ENCODE data around the gene LPP. TPM values are rescaled to one million over a fixed set of nuclear protein-coding genes. Genes with fewer than 3 reads are reported as not detected.

The LPP gene
- total and polyA plus RNA-seq, 10 of the 15 experiments (the other 5 are each of a cell fraction or from before 2014, with no cell fraction given), result under 0.01 to 0.62 (median 0.03) TPM

DNA sequence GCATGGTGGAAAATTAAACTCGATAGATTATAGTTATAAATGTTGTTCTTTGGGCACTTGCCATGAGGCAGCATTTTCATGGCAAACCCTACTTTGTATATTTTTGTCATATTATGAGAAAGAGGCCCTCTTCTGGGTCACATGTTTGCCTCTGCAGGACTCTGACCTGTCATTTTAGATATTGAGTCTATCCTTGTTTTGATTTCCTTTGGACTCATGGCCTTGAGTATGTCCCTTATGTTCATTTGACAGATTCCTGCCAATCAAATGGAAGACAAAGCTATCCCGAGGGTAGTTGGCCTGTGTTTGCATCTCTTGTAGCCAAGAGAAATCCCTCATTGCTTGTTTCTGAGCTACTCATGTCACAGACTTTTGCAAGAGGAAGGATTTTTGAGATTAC is 226.3 kb downstream of the LPP start (continued):
- TF ChIP-seq, protein P1, sequence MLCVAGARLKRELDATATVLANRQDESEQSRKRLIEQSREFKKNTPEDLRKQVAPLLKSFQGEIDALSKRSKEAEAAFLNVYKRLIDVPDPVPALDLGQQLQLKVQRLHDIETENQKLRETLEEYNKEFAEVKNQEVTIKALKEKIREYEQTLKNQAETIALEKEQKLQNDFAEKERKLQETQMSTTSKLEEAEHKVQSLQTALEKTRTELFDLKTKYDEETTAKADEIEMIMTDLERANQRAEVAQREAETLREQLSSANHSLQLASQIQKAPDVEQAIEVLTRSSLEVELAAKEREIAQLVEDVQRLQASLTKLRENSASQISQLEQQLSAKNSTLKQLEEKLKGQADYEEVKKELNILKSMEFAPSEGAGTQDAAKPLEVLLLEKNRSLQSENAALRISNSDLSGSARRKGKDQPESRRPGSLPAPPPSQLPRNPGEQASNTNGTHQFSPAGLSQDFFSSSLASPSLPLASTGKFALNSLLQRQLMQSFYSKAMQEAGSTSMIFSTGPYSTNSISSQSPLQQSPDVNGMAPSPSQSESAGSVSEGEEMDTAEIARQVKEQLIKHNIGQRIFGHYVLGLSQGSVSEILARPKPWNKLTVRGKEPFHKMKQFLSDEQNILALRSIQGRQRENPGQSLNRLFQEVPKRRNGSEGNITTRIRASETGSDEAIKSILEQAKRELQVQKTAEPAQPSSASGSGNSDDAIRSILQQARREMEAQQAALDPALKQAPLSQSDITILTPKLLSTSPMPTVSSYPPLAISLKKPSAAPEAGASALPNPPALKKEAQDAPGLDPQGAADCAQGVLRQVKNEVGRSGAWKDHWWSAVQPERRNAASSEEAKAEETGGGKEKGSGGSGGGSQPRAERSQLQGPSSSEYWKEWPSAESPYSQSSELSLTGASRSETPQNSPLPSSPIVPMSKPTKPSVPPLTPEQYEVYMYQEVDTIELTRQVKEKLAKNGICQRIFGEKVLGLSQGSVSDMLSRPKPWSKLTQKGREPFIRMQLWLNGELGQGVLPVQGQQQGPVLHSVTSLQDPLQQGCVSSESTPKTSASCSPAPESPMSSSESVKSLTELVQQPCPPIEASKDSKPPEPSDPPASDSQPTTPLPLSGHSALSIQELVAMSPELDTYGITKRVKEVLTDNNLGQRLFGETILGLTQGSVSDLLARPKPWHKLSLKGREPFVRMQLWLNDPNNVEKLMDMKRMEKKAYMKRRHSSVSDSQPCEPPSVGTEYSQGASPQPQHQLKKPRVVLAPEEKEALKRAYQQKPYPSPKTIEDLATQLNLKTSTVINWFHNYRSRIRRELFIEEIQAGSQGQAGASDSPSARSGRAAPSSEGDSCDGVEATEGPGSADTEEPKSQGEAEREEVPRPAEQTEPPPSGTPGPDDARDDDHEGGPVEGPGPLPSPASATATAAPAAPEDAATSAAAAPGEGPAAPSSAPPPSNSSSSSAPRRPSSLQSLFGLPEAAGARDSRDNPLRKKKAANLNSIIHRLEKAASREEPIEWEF (IDR thresholded peaks at IDR 0.05; ENCODE audit: insufficient replicate concordance, low read depth, low read length), result no peak

DNA sequence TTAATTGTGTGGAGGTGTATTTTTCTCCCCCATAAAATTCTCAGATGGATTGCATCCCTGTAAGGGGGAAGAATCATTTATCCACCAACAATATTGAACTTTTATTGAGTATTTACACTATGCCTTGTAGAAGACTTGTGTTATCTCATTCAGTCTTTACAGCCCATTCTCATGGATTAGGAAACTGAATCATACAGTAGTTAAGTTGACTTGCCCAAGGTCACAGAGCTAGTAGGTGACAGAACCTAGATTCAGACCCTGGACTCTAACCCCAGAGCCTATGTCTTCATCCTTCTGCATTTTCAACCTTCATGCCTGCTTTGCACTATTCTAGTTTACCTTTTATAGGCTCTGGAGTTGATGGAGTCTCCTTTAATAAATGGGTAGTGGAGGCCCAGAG is 226.8 kb downstream of the LPP start:
- intact Hi-C loops (cut with micrococcal nuclease; ENCODE audit: unreplicated experiment), result no loop called here
- RAD21 ChIA-PET (ENCODE audit: unreplicated experiment), result no interaction called here
- no peaks in the 10 kb centered on the region for H4K20me1 ChIP-seq (ENCODE audit: control insufficient read depth, insufficient read depth)
- SMC1A ChIA-PET (ENCODE audit: uncharacterized antibody, unreplicated experiment), result no interaction called here
- no peak overlapping the region for H3K9ac ChIP-seq (ENCODE audit: control insufficient read depth, insufficient read depth, low read length)
- FAIRE-seq, result no peak
- no peaks in the 10 kb centered on the region for H3K79me2 ChIP-seq (ENCODE audit: control insufficient read depth, insufficient read depth, low read length)
- no peak overlapping the region for H3K27ac ChIP-seq (ENCODE audit: control insufficient read depth, insufficient read depth)
- no peak overlapping the region for H2AFZ ChIP-seq (ENCODE audit: control insufficient read depth, low read depth, low read length)
- no peaks in the 10 kb centered on the region for H3K4me1 ChIP-seq (ENCODE audit: control insufficient read depth, insufficient read depth, low read length)
- POLR2A ChIA-PET, result no interaction called here
- no peak overlapping the region for H3K4me2 ChIP-seq (ENCODE audit: control insufficient read depth, insufficient read depth)
- no TSS peak for BruUV-seq (replicated peaks)
- in situ Hi-C loops (cut with MboI), result no loop called here
- DNase-seq (ENCODE audit: low read depth, low spot score), result no peak
- no peaks in the 10 kb centered on the region; a peak in 2 of 4 replicates for H3K27me3 ChIP-seq (replicated peaks in 1 of 2; ENCODE audit: control insufficient read depth in 2 of 2, insufficient read depth in 2 of 2, low read length in 1 of 2)
- CTCF ChIA-PET, result interaction anchor here (0.9 to 1.3 kb wide), 2 partner anchors 13 to 641 kb away, joined by 3 to 4 read pairs; no protein-coding TSS in a partner anchor
- TF ChIP-seq KAT2A (conservative IDR thresholded peaks at IDR 0.05; ENCODE audit: control insufficient read depth, low read depth, low read length) (no peak), YBX1 (IDR thresholded peaks at IDR 0.05) (no peak), ASH2L (IDR thresholded peaks at IDR 0.05; ENCODE audit: borderline replicate concordance, low read depth) (no peak), LARP7 (IDR thresholded peaks at IDR 0.05) (no peak), PML (IDR thresholded peaks at IDR 0.05; ENCODE audit: low read length) (no peak), EP300 (IDR thresholded peaks at IDR 0.05; ENCODE audit: borderline replicate concordance in 1 of 2, control insufficient read depth in 1 of 2, low read depth in 2 of 2, low read length in 2 of 2) (no peak), RFX5 (IDR thresholded peaks at IDR 0.05; ENCODE audit: low read depth, low read length) (no peak)
- TF ChIP-seq, protein P2, sequence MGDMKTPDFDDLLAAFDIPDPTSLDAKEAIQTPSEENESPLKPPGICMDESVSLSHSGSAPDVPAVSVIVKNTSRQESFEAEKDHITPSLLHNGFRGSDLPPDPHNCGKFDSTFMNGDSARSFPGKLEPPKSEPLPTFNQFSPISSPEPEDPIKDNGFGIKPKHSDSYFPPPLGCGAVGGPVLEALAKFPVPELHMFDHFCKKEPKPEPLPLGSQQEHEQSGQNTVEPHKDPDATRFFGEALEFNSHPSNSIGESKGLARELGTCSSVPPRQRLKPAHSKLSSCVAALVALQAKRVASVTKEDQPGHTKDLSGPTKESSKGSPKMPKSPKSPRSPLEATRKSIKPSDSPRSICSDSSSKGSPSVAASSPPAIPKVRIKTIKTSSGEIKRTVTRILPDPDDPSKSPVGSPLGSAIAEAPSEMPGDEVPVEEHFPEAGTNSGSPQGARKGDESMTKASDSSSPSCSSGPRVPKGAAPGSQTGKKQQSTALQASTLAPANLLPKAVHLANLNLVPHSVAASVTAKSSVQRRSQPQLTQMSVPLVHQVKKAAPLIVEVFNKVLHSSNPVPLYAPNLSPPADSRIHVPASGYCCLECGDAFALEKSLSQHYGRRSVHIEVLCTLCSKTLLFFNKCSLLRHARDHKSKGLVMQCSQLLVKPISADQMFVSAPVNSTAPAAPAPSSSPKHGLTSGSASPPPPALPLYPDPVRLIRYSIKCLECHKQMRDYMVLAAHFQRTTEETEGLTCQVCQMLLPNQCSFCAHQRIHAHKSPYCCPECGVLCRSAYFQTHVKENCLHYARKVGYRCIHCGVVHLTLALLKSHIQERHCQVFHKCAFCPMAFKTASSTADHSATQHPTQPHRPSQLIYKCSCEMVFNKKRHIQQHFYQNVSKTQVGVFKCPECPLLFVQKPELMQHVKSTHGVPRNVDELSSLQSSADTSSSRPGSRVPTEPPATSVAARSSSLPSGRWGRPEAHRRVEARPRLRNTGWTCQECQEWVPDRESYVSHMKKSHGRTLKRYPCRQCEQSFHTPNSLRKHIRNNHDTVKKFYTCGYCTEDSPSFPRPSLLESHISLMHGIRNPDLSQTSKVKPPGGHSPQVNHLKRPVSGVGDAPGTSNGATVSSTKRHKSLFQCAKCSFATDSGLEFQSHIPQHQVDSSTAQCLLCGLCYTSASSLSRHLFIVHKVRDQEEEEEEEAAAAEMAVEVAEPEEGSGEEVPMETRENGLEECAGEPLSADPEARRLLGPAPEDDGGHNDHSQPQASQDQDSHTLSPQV (IDR thresholded peaks at IDR 0.05), result no peak
- TF ChIP-seq, protein P3, sequence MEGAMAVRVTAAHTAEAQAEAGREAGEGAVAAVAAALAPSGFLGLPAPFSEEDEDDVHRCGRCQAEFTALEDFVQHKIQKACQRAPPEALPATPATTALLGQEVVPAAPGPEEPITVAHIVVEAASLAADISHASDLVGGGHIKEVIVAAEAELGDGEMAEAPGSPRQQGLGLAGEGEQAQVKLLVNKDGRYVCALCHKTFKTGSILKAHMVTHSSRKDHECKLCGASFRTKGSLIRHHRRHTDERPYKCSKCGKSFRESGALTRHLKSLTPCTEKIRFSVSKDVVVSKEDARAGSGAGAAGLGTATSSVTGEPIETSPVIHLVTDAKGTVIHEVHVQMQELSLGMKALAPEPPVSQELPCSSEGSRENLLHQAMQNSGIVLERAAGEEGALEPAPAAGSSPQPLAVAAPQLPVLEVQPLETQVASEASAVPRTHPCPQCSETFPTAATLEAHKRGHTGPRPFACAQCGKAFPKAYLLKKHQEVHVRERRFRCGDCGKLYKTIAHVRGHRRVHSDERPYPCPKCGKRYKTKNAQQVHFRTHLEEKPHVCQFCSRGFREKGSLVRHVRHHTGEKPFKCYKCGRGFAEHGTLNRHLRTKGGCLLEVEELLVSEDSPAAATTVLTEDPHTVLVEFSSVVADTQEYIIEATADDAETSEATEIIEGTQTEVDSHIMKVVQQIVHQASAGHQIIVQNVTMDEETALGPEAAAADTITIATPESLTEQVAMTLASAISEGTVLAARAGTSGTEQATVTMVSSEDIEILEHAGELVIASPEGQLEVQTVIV (IDR thresholded peaks at IDR 0.05; ENCODE audit: borderline replicate concordance, partially characterized antibody), result no peak
- no peaks in the 10 kb centered on the region for H3K36me3 ChIP-seq (ENCODE audit: control insufficient read depth in 2 of 2, insufficient read depth in 2 of 2, low read length in 1 of 2)
- H3K4me3 ChIP-seq, result no peak overlapping the region
- ATAC-seq, result no peak
- no peaks in the 10 kb centered on the region for H3K9me3 ChIP-seq (replicated peaks; ENCODE audit: control insufficient read depth, insufficient read depth, low read length)

Measured in GM12878 (cell line).